ENCODE data around the gene ZSWIM1.

Gene ZSWIM1

GRCh38 chr20:45892049-45892825 is 11.2 kb downstream of the ZSWIM1 start (continued):
- TF ChIP-seq PATZ1 (CRISPR knock-in tag; IDR thresholded peaks at IDR 0.05; ENCODE audit: borderline replicate concordance), result no peak
- TF ChIP-seq ESRRG (CRISPR knock-in tag; IDR thresholded peaks at IDR 0.05), result no peak
- no peak for TF ChIP-seq CSDC2 (CRISPR knock-in tag; IDR thresholded peaks at IDR 0.05)
- no peak for TF ChIP-seq TSHZ2 (CRISPR knock-in tag; IDR thresholded peaks at IDR 0.05)
- TF ChIP-seq PPARA (CRISPR knock-in tag; IDR thresholded peaks at IDR 0.05; ENCODE audit: borderline replicate concordance), result no peak

- no peak for TF ChIP-seq ZNF70 (CRISPR knock-in tag; IDR thresholded peaks at IDR 0.05)
Observed at GRCh38 chr20:45892828-45893500, 11.9 kb downstream of the ZSWIM1 start.

GRCh38 chr20:45893831-45894230 is 12.8 kb downstream of the ZSWIM1 start:
- no peak for ATAC-seq
- TF ChIP-seq PPARA (CRISPR knock-in tag; IDR thresholded peaks at IDR 0.05; ENCODE audit: borderline replicate concordance), result no peak
- no peak for TF ChIP-seq TSHZ2 (CRISPR knock-in tag; IDR thresholded peaks at IDR 0.05)
- no peak for TF ChIP-seq CSRNP3 (CRISPR knock-in tag; IDR thresholded peaks at IDR 0.05)
- TF ChIP-seq ZNF565 (CRISPR knock-in tag; conservative IDR thresholded peaks at IDR 0.05; ENCODE audit: low read depth), result no peak
- TF ChIP-seq BACH2 (CRISPR knock-in tag; IDR thresholded peaks at IDR 0.05; ENCODE audit: borderline replicate concordance), result no peak
- no peak for TF ChIP-seq GLIS3 (CRISPR knock-in tag; IDR thresholded peaks at IDR 0.05)

More at GRCh38 chr20:45892828-45893500, 11.9 kb downstream of the ZSWIM1 start:
- ATAC-seq, result no peak

- no peak for ATAC-seq
- TF ChIP-seq ZC3H10 (CRISPR knock-in tag; IDR thresholded peaks at IDR 0.05) (no peak), PATZ1 (CRISPR knock-in tag; IDR thresholded peaks at IDR 0.05; ENCODE audit: borderline replicate concordance) (no peak), ARNTL (CRISPR knock-in tag; IDR thresholded peaks at IDR 0.05; ENCODE audit: borderline replicate concordance, low read depth) (no peak), ISL1 (CRISPR knock-in tag; IDR thresholded peaks at IDR 0.05) (no peak), ZFP3 (CRISPR knock-in tag; IDR thresholded peaks at IDR 0.05) (no peak), SNAI2 (CRISPR knock-in tag; IDR thresholded peaks at IDR 0.05) (no peak), TOX (CRISPR knock-in tag; IDR thresholded peaks at IDR 0.05; ENCODE audit: borderline replicate concordance) (no peak), CSRNP3 (CRISPR knock-in tag; IDR thresholded peaks at IDR 0.05) (no peak), TSHZ2 (CRISPR knock-in tag; IDR thresholded peaks at IDR 0.05) (no peak), BACH2 (CRISPR knock-in tag; IDR thresholded peaks at IDR 0.05; ENCODE audit: borderline replicate concordance) (no peak), ESRRG (CRISPR knock-in tag; IDR thresholded peaks at IDR 0.05) (no peak)
Observed at GRCh38 chr20:45894797-45895196, 13.8 kb downstream of the ZSWIM1 start.
